Superior temporal gyrus (tissue), 1 donor: ENCODE data around the gene ZNF563.

Experiments used
- DNase-seq: peaks from one replicate; pipeline ENCODE4 v3.0.0-alpha.2; 2016; ENCODE audit errors: extremely low spot score

The ZNF563 gene

GRCh38 chr19:12294249-12295158 lies 38.9 kb downstream of the ZNF563 start, which contains the start of gene ZNF44:
TSS of gene ZNF44 (minus strand) at chr19:12294883. CDS start at chr19:12294694, 189 bp downstream.
- peak; percentile 99 for DNase-seq

DNA sequence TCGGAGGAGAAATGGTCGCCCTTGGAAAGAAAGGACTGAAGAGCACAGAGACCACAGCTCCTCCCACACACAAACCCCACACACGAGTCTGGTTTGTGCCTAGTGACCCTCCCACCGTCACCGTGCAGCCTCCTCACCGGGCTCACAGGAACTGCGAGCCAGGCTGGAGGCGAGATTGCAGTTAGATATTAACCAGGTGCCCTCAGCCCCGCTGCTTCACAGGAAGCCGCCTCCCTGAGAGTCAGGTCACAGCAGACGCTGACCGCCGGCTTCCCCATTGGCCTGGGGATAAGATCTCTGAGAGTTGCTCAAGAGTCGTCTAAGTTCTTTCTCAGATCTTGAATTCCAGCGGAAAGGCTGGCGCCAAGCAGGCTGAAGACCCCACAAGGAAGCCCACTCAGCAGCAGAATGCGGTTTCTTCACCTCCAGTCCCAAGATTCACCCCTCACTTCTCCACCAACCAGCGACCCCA lies 39.6 kb downstream of the ZNF563 start:
- DNase-seq: peak; percentile 14

- no peak for DNase-seq
Observed at GRCh38 chr19:12289790-12290065, 43.7 kb downstream of the ZNF563 start.

DNA sequence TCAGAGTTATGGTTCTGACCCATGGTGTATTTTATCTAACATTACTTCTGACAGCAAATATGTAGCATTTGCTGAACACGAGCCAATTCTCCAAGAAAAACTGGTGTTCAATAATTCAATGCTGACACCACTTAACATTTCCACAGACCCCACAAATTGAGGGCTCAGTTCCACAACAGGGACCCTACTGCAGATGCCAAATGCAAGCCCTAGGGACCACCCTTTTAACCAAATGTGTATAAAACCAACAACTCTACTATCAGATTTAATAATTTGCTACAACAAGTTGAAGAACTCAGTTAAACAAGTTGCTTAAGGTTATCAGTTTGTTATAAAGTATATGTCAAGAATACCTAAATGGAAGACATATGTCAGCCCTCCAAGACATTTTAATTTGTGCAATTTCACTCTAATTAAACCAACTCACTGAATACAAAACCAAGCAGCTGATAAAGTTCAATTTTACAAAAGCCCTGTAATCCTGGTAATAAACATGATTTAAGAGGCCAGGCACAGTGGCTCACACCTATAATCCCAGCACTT lies 45.4 kb downstream of the ZNF563 start:
- no peak for DNase-seq

DNA sequence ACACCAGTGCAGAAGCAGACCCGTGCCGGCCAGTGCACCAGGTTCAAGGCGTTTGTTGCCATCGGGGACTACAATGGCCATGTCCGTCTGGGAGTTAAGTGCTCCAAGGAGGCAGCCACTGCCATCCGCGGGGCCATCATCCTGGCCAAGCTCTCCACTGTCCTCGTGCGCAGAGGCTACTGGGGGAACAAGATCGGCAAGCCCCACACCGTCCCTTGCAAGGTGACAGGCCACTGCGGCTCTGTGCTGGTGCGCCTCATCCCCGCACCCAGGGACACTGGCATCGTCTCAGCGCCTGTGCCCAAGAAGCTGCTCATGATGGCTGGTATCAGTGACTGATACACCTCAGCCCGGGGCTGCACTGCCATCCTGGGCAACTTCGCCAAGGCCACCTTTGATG lies 48.8 kb downstream of the ZNF563 start:
- DNase-seq: no peak

- DNase-seq: no peak
Observed at GRCh38 chr19:12284226-12284625, 49.2 kb downstream of the ZNF563 start.

DNA sequence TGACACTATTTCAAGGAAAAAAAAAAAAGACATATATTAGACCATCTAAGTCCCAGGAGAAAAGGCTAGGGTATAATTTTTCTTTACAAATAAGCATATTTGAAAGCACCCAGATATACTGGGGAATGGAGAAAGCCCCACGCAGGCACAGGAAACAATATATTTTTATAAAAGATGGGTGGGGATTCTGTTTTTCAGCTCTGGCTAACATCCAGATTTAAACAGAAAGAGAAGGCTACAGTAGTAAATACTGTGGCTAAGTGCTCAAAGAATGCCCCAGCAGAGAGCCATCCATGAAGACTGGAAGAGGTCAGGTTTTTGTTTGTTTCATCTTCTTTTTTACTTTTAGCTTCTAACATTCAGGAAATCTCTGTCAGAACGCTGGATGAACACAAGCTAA lies 54.7 kb downstream of the ZNF563 start:
- no peak for DNase-seq

DNA sequence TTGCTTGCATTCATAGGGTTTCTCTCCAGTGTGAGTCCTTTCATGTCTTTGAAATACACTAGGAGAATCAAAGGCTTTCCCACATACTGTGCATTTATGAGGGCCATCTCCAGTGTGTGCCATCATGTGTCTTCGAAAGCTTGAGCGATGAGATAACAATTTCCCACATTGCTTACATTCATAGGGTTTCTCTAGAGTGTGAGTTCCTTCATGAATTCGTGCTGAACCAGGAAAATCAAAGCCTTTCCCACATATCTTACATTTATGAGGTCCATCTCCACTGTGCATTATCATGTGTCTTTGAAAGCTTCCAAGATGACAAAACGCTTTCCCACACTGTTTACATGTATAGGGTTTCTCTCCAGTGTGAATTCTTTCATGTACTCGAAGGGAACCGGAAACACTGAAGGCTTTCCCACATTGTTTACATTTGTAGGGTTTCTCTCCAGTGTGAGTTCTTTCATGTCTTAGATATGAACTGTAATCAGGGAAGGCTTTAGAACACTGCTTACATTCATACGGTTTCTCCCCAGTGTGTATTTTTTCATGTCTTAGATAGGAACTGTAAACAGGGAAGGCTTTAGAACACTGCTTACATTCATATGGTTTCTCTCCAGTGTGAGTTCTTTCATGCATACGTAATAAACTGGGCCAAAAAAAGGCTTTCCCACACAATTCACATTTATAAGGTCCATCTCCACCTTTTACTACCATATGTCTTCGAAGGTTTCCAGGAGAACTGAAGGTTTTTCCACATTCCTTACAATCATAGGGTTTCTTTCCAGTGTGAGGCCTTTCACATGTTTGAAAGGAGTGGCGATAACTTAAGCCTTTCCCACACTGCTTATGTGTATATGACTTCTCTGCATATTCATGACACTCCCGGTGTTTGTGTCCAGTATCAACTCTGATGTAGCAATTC lies 60.2 kb downstream of the ZNF563 start:
- no peak for DNase-seq

- DNase-seq: no peak
Observed at GRCh38 chr19:12272386-12272785, 61.0 kb downstream of the ZNF563 start.

DNA sequence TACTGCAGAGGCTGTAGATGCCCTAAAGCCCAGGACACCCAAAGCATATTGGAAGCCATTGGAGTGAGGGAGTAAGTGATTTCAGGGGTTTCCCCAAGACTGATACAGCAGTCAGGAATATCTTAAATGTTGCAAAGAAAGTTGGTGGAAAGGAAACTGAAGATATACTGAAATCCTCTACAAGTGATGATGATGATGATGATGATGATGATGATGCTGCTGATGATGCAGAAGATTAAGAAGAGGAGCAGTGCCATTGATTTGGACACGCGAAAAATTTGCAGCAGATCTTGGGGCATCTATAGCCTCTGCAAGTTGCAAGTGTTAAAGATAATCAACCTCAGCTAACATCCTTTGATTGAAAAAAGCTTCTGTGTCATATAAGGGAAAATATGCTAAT lies 62.6 kb downstream of the ZNF563 start:
- DNase-seq: no peak
